Stimulated activated CD4-positive, alpha-beta T cell treated with anti-CD3 and anti-CD28 coated beads, Interleukin-15, amount 100 ng/mL, for 24 hours (primary cell): ENCODE measurements around the gene ATF3.
"Not testable (repeated sequence)": the region's sequence is repeated elsewhere in the genome, so short reads cannot be mapped to it uniquely, and the experiment has no call there.

ENCODE experiments used
- DNase-seq: peaks from one replicate; pipeline ENCODE4 v3.0.0-alpha.2; 2020

ATF3 gene

GRCh38 chr1:212655668-212656440 is 47.3 kb downstream of the ATF3 start:
- no peak for DNase-seq

GRCh38 chr1:212656730-212657129 is 48.2 kb downstream of the ATF3 start:
- DNase-seq: no peak

DNA sequence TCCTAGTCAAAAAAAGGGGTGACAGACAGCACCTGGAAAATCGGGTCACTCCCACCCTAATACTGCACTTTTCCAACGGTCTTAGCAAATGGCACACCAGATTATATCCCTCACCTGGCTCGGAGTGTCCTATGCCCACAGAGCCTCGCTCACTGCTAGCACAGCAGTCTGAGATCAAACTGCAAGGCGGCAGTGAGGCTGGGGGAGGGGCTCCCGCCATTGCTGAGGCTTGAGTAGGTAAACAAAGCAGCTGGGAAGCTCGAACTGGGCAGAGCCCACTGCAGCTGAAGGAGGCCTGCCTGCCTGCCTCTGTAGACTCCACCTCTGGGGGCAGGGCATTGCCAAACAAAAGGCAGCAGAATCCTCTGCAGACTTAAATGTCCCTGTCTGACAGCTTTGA is 49.7 kb downstream of the ATF3 start:
- not testable (repeated sequence) for DNase-seq

DNA sequence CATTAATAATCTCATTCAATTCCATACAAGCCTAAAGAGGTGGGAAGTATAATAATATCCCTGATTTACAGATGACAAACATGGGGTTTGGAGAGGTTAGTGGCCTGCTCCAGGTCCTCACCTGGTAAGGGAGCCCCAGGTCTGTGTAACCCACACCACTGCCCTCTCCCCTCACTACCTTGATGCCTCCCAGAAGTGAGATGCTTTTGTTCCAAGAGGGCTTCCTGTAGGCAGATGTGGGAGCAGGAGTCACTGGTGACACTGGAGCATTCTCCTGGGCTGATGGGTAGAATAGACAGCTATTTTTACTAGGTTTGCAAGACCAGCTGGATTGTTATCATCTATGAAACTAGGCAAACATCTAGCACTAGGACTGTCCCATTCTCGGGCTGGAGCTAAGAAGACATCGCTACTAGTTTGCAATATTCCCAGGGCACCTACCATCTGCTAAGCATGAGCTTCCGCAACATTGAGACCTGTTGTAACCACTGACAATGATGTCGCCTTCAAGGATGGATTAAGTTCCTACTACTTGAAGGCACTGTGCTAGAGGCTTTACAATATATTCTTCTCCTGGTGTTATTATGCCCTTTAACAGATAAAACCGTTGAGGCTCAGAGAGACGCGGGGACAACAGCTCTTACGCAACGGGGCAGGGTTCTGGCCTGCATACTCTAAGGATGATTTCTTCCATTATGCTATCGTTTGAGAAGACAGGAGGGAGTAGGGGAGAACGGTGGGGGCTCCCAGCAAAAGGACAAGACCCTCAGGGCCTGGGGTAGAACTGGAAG is 56.0 kb downstream of the ATF3 start:
- DNase-seq: no peak

DNA sequence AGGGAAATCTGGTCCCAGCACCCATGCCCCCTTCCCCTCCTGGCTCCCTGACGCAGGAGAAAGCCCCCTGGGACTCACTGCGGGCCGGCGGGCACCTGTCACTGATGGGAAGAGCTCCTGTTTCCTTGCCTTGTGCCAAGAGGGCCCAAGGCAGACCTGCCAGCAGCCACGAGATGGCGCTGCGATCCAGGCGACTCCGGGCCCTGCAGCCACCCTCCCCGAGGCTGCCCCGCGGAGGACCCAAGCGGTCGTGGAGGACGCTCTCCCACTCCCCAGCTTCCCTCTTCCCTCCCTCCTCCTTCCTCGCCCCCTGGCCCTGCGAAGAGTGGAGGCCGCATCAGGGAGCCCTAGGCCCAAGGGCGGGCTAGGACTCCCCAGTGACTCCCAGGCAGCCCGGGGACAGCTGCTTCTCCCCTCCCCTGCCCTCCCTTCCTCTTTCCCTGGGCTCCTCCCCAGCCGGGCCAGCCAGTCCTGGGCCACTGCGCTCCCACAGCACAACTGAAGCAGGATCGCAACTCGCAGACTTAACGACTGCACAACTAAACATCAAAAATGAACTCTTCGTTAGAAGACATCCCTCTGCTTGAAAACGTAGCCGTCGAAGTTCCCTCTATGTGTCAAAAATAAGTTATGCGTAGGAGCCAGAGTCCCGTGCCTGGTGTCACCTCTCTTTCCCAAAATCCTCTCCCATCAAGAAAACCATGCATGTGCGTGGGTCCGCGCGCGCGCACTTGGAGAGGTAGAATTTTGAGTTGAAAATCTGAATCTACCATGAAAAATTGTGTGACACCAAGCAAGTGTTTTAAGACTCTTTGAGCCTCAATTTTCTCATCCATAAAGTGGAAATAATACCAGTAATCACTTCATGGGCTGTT is 56.9 kb downstream of the ATF3 start:
- DNase-seq: peak; percentile 89

GRCh38 chr1:212666116-212666775 is 57.7 kb downstream of the ATF3 start:
- DNase-seq: no peak

DNA sequence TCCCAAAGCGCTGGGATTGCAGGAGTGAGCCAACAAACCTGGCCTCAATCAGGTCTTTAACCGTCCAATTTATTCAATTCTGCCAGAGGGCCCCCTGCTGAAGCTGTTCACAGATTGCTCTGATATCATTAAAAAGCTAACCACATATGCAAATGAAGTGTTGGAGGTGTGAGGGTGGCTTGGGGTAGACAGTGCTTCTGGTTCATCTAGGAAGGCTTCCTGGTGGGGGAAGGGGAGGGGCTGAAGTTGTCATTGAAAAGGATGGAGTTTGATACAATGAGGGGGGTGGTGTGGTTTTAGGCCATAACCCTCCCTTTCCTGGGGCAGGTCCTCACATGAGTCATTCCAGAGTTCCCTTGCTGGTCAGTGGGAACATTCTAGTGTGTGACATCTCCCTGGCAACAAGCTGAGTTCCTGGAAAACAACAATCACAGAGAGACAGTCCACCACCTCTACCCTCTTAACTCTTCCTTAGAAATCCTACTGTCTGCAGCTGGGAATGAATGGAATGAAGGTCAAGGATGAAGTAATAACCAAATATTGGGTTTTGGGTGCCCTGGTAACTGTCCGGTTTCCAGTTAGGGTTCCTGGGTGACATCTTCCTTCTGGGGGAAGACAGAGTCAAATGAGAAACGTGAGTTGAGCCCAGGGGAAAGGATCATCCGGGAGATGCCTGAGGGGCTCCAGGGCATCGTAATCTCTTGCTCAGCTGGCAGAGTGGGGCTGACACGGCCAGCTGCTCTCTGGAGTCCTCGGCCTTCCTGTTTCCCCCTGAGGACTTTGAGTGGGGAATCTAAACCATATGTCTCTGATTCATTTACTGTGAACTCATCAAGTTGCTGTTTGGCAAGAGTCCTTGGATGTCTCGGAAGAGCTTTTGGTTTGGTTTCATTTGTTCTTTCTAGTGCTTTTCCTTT is 58.9 kb downstream of the ATF3 start:
- no peak for DNase-seq

- DNase-seq: no peak
Measured at GRCh38 chr1:212668477-212668876, 59.9 kb downstream of the ATF3 start.

- no peak for DNase-seq
Measured at GRCh38 chr1:212669102-212669501, 60.5 kb downstream of the ATF3 start.

- no peak for DNase-seq
Measured at GRCh38 chr1:212669600-212669999, 61.0 kb downstream of the ATF3 start.

- no peak for DNase-seq
Measured at GRCh38 chr1:212670301-212670700, 61.7 kb downstream of the ATF3 start.
